Mesothelial cell of epicardium (in vitro differentiated cells): ENCODE results near the gene RPL10A. TPM values are rescaled to one million over a fixed set of nuclear protein-coding genes. Genes with fewer than 3 reads are reported as not detected.
A peak's percentile ranks its signal among the peaks of the same experiment; 100 is the strongest.

Experiments used
- DNase-seq, 2 experiments: peaks; one replicate each; pipeline ENCODE4 v3.0.0; 2021; ENCODE audit warnings: low spot score in 2 of 2; ENCODE audit not compliant: unreplicated experiment in 2 of 2
- H3K27ac Mint-ChIP-seq: 2 replicates; pipeline ENCODE4 v1.8.0; 2021; ENCODE audit warnings: mixed read lengths
- H3K27me3 Mint-ChIP-seq: 2 replicates; pipeline ENCODE4 v1.8.0; 2021; ENCODE audit warnings: low read depth, mixed read lengths
- H3K36me3 Mint-ChIP-seq: 2 replicates; pipeline ENCODE4 v1.8.0; 2021; ENCODE audit warnings: mixed read lengths
- H3K4me1 Mint-ChIP-seq: 2 replicates; pipeline ENCODE4 v1.8.0; 2021; ENCODE audit warnings: mixed read lengths
- H3K4me3 Mint-ChIP-seq: 2 replicates; pipeline ENCODE4 v1.8.0; 2021; ENCODE audit warnings: mild to moderate bottlenecking, moderate library complexity, mixed read lengths
- H3K9me3 Mint-ChIP-seq: 2 replicates; pipeline ENCODE4 v1.8.0; 2021; ENCODE audit warnings: mixed read lengths
- total RNA-seq: library from RNA; stranded (reverse); gene quantifications from 3 replicates; pipeline ENCODE4 v1.2.1, GENCODE V29; 2021
- TF ChIP-seq, protein P1 (sequence below): fragments of 200-600 bp; sonication (generic); IDR thresholded peaks from one replicate; pipeline ENCODE4 v1.5.0; 2021; ENCODE audit warnings: antibody characterized with exemption; ENCODE audit not compliant: unreplicated experiment

The RPL10A gene
- total RNA-seq, 1 donor from 2014 or later = 1,840 TPM

- TF ChIP-seq, protein P1, sequence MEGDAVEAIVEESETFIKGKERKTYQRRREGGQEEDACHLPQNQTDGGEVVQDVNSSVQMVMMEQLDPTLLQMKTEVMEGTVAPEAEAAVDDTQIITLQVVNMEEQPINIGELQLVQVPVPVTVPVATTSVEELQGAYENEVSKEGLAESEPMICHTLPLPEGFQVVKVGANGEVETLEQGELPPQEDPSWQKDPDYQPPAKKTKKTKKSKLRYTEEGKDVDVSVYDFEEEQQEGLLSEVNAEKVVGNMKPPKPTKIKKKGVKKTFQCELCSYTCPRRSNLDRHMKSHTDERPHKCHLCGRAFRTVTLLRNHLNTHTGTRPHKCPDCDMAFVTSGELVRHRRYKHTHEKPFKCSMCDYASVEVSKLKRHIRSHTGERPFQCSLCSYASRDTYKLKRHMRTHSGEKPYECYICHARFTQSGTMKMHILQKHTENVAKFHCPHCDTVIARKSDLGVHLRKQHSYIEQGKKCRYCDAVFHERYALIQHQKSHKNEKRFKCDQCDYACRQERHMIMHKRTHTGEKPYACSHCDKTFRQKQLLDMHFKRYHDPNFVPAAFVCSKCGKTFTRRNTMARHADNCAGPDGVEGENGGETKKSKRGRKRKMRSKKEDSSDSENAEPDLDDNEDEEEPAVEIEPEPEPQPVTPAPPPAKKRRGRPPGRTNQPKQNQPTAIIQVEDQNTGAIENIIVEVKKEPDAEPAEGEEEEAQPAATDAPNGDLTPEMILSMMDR = no peak
- DNase-seq = no peak
- Mint-ChIP-seq H3K4me3 (no peak overlapping the region), H3K27me3 (no peaks in the 10 kb centered on the region), H3K27ac (peak overlapping the region; percentile 99), H3K4me1 (peaks cover 71% of the 10 kb centered on the region), H3K36me3 (peaks cover 3% of the 10 kb centered on the region), H3K9me3 (no peaks in the 10 kb centered on the region)
Measured at GRCh38 chr6:35488517-35488862, 20.3 kb downstream of the RPL10A start.

GRCh38 chr6:35489066-35489465, 20.9 kb downstream of the RPL10A start:
- H3K36me3 Mint-ChIP-seq = peaks cover under 1% of the 10 kb centered on the region
- no peak for DNase-seq
- H3K27me3 Mint-ChIP-seq = no peaks in the 10 kb centered on the region
- H3K9me3 Mint-ChIP-seq = no peaks in the 10 kb centered on the region
- TF ChIP-seq, protein P1 = no peak
- H3K27ac Mint-ChIP-seq = peak overlapping the region; percentile 87
- peaks cover 74% of the 10 kb centered on the region for H3K4me1 Mint-ChIP-seq
- H3K4me3 Mint-ChIP-seq = no peak overlapping the region

- Mint-ChIP-seq H3K4me1 (peaks cover 80% of the 10 kb centered on the region), H3K9me3 (no peaks in the 10 kb centered on the region), H3K27me3 (no peaks in the 10 kb centered on the region), H3K4me3 (peak overlapping the region; percentile 40), H3K27ac (peak overlapping the region; percentile 88), H3K36me3 (no peaks in the 10 kb centered on the region)
- peak; percentile 59 to 78 for DNase-seq
- TF ChIP-seq, protein P1 = no peak
Measured at GRCh38 chr6:35489995-35490791, 22.0 kb downstream of the RPL10A start.

DNA sequence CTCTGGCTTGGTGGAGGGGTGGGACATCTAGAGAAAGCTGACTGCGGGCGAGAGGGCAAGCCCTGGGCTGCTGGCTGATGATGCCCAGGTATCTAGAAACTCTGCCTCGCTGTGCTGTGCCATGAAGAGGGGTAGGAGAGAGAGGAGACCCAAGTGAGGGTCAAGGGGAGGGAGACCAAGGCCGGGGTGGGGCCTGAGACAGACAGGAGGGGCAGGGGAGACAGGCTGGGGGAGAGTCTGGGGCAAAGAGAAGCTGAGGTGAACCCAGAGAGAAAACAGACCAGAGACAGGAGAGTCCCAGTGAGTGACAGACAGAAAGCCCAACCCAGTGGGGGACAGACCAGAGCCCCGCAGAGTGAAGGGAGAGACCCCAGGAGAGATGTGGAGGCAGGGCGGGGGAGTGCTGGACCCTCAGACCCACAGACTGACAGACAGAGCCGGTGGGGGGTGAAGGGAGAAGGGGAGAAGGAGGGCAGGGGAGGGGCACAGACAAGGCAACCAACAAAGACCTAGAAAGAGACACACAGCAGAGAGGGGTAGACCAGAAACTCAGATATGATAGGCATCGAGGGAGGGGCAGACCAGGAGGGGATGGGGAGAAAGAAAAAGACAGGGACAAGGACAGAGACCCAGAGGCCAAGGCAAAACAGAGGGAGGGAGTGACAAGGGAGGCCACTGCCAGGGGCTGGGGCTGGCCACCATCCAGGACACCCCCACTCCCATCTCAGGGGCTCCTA, 22.8 kb downstream of the RPL10A start:
- no peaks in the 10 kb centered on the region for H3K27me3 Mint-ChIP-seq
- no peaks in the 10 kb centered on the region for H3K9me3 Mint-ChIP-seq
- TF ChIP-seq, protein P1 = no peak
- H3K36me3 Mint-ChIP-seq = no peaks in the 10 kb centered on the region
- H3K27ac Mint-ChIP-seq = peak overlapping the region; percentile 88
- peaks cover 78% of the 10 kb centered on the region for H3K4me1 Mint-ChIP-seq
- no peak for DNase-seq
- peak overlapping the region; percentile 40 for H3K4me3 Mint-ChIP-seq

- Mint-ChIP-seq H3K4me1 (peaks cover 75% of the 10 kb centered on the region), H3K27me3 (no peaks in the 10 kb centered on the region), H3K27ac (peak overlapping the region; percentile 88), H3K9me3 (no peaks in the 10 kb centered on the region), H3K36me3 (no peaks in the 10 kb centered on the region), H3K4me3 (peak overlapping the region; percentile 40)
- no peak for DNase-seq
- TF ChIP-seq, protein P1 = no peak
Measured at GRCh38 chr6:35491558-35492257, 23.5 kb downstream of the RPL10A start.
